HepG2 (cell line): ENCODE measurements around the gene DHRS12. TPM values are rescaled to one million over a fixed set of nuclear protein-coding genes. Genes with fewer than 3 reads are reported as not detected.

ENCODE experiments used
- ARHGAP35 ChIP-seq: sonication (generic); formaldehyde crosslinking; IDR thresholded peaks from 2 replicates; pipeline ENCODE4 v1.9.0; 2022; ENCODE audit warnings: mild to moderate bottlenecking, inconsistent platforms, moderate library complexity, missing genetic modification reagents, borderline replicate concordance
- ATF1 ChIP-seq: IDR thresholded peaks from 2 replicates; pipeline ENCODE4 v1.6.1; 2016; ENCODE audit warnings: mild to moderate bottlenecking, control low read depth
- GZF1 ChIP-seq: sonication (generic); formaldehyde crosslinking; IDR thresholded peaks from 2 replicates; pipeline ENCODE4 v1.5.1; 2020; ENCODE audit warnings: mild to moderate bottlenecking, missing genetic modification reagents
- NCOA1 ChIP-seq: sonication (generic); formaldehyde crosslinking; IDR thresholded peaks from 2 replicates; pipeline ENCODE4 v1.9.0; 2021; ENCODE audit warnings: missing genetic modification reagents
- PRMT3 ChIP-seq: sonication (generic); formaldehyde crosslinking; IDR thresholded peaks from 2 replicates; pipeline ENCODE4 v1.8.1; 2022; ENCODE audit warnings: low read depth, mild to moderate bottlenecking, moderate library complexity, missing genetic modification reagents, borderline replicate concordance
- TAF15 ChIP-seq: fragments of 200-400 bp; formaldehyde crosslinking; IDR thresholded peaks from one replicate; pipeline ENCODE4 v1.6.1; 2018; ENCODE audit warnings: mild to moderate bottlenecking, low read depth, low read length; ENCODE audit not compliant: poor library complexity, severe bottlenecking
- TBP ChIP-seq: sonication (generic); formaldehyde crosslinking; IDR thresholded peaks from 2 replicates; pipeline ENCODE4 v1.5.0; 2020; ENCODE audit warnings: missing genetic modification reagents
- TOPORS ChIP-seq: sonication (generic); formaldehyde crosslinking; IDR thresholded peaks from 2 replicates; pipeline ENCODE4 v1.8.0; 2023; ENCODE audit warnings: mild to moderate bottlenecking, missing genetic modification reagents
- ZBTB38 ChIP-seq: sonication (generic); formaldehyde crosslinking; IDR thresholded peaks from 2 replicates; pipeline ENCODE4 v1.5.1; 2020; ENCODE audit warnings: mild to moderate bottlenecking, missing genetic modification reagents
- ZEB1 ChIP-seq: IDR thresholded peaks from 2 replicates; pipeline ENCODE4 v1.6.1; 2012; ENCODE audit warnings: mild to moderate bottlenecking, low read depth, inconsistent platforms; ENCODE audit not compliant: insufficient replicate concordance
- ZFP1 ChIP-seq: IDR thresholded peaks from 2 replicates; pipeline ENCODE4 v1.6.1; 2016
- ZIK1 ChIP-seq: sonication (generic); formaldehyde crosslinking; IDR thresholded peaks from 2 replicates; pipeline ENCODE4 v1.5.0; 2020; ENCODE audit warnings: mild to moderate bottlenecking, low read depth, missing genetic modification reagents, borderline replicate concordance
- ZNF557 ChIP-seq: sonication (generic); formaldehyde crosslinking; IDR thresholded peaks from 2 replicates; pipeline ENCODE4 v1.4.0; 2020; ENCODE audit warnings: missing genetic modification reagents
- ZZZ3 ChIP-seq: sonication (generic); formaldehyde crosslinking; IDR thresholded peaks from 2 replicates; pipeline ENCODE4 v1.4.0; 2020; ENCODE audit warnings: missing genetic modification reagents, mild to moderate bottlenecking, borderline replicate concordance
- polyA plus RNA-seq, 8 experiments: library from polyadenylated mRNA; depleted of rRNA in 3 of 8; stranded (reverse) in 7 of 8; unstranded in 1 of 8; fragments of >200 nt; fragmentation: Illumina TruSeq in 4 of 8; extraction: Trizol in 4 of 8; gene quantifications; 2 replicates each; pipeline versions ENCODE4 v1.2.1 to v1.2.3, GENCODE V29; 2011 to 2016; ENCODE audit warnings: low read depth in 4 of 8, missing spikeins in 1 of 8, mixed read lengths in 1 of 8; ENCODE audit not compliant: insufficient read depth in 1 of 8
- total RNA-seq, 5 experiments: library from RNA; depleted of rRNA; stranded (reverse); fragments of >200 nt; fragmentation: Illumina TruSeq; extraction: Trizol; gene quantifications; 2 replicates each; pipeline ENCODE4 v1.2.3, GENCODE V29; 2016; ENCODE audit warnings: low read depth in 1 of 5
- TF ChIP-seq, protein P1 (sequence below): sonication (generic); formaldehyde crosslinking; conservative IDR thresholded peaks from 2 replicates; pipeline ENCODE4 v1.4.0; 2020; ENCODE audit warnings: missing genetic modification reagents
- TF ChIP-seq, protein P2 (sequence below): sonication (generic); formaldehyde crosslinking; IDR thresholded peaks from 2 replicates; pipeline ENCODE4 v1.5.0; 2020; ENCODE audit warnings: missing genetic modification reagents
- TF ChIP-seq, protein P3 (sequence below): sonication (generic); formaldehyde crosslinking; IDR thresholded peaks from 2 replicates; pipeline ENCODE4 v1.4.0; 2020; ENCODE audit warnings: missing genetic modification reagents
- TF ChIP-seq, protein P4 (sequence below): sonication (generic); formaldehyde crosslinking; conservative IDR thresholded peaks from 2 replicates; pipeline ENCODE4 v1.8.0; 2022; ENCODE audit warnings: missing genetic modification reagents
- TF ChIP-seq, protein P5 (sequence below): sonication (generic); formaldehyde crosslinking; IDR thresholded peaks from 2 replicates; pipeline ENCODE4 v1.8.0; 2022; ENCODE audit warnings: missing genetic modification reagents, mild to moderate bottlenecking, borderline replicate concordance
- TF ChIP-seq, protein P6 (sequence below), 2 experiments: fragments of 450-650 bp in 1 of 2; sonication (generic) in 1 of 2; formaldehyde crosslinking; IDR thresholded peaks; 2 replicates each; pipeline versions ENCODE4 v1.5.0 to v1.8.0; 2020 to 2022; ENCODE audit warnings: mild to moderate bottlenecking in 1 of 2, missing genetic modification reagents in 1 of 2

The DHRS12 gene
- total and polyA plus RNA-seq, 2 of the 13 experiments (the other 11 are each of a cell fraction or from before 2014, with no cell fraction given), result 7.2 to 8.4 TPM

- TF ChIP-seq, protein P1, sequence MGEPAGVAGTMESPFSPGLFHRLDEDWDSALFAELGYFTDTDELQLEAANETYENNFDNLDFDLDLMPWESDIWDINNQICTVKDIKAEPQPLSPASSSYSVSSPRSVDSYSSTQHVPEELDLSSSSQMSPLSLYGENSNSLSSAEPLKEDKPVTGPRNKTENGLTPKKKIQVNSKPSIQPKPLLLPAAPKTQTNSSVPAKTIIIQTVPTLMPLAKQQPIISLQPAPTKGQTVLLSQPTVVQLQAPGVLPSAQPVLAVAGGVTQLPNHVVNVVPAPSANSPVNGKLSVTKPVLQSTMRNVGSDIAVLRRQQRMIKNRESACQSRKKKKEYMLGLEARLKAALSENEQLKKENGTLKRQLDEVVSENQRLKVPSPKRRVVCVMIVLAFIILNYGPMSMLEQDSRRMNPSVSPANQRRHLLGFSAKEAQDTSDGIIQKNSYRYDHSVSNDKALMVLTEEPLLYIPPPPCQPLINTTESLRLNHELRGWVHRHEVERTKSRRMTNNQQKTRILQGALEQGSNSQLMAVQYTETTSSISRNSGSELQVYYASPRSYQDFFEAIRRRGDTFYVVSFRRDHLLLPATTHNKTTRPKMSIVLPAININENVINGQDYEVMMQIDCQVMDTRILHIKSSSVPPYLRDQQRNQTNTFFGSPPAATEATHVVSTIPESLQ, result no peak
- peak; percentile 63 for TF ChIP-seq ZBTB38 (CRISPR knock-in tag)
- peak; percentile 72; the same call in 1 of the 2 replicates for TF ChIP-seq ZZZ3 (CRISPR knock-in tag)
- no peak for TF ChIP-seq ZIK1 (CRISPR knock-in tag)
- TF ChIP-seq, protein P2, sequence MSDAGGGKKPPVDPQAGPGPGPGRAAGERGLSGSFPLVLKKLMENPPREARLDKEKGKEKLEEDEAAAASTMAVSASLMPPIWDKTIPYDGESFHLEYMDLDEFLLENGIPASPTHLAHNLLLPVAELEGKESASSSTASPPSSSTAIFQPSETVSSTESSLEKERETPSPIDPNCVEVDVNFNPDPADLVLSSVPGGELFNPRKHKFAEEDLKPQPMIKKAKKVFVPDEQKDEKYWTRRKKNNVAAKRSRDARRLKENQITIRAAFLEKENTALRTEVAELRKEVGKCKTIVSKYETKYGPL (CRISPR knock-in tag), result no peak
- no peak for TF ChIP-seq ZEB1
- no peak for TF ChIP-seq TOPORS (CRISPR knock-in tag)
- no peak for TF ChIP-seq ARHGAP35 (CRISPR knock-in tag)
- TF ChIP-seq, protein P3, sequence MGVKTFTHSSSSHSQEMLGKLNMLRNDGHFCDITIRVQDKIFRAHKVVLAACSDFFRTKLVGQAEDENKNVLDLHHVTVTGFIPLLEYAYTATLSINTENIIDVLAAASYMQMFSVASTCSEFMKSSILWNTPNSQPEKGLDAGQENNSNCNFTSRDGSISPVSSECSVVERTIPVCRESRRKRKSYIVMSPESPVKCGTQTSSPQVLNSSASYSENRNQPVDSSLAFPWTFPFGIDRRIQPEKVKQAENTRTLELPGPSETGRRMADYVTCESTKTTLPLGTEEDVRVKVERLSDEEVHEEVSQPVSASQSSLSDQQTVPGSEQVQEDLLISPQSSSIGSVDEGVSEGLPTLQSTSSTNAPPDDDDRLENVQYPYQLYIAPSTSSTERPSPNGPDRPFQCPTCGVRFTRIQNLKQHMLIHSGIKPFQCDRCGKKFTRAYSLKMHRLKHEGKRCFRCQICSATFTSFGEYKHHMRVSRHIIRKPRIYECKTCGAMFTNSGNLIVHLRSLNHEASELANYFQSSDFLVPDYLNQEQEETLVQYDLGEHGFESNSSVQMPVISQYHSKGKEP (CRISPR knock-in tag), result no peak
- no peak for TF ChIP-seq PRMT3 (CRISPR knock-in tag)
- no peak for TF ChIP-seq NCOA1 (CRISPR knock-in tag)
- TF ChIP-seq, protein P4, sequence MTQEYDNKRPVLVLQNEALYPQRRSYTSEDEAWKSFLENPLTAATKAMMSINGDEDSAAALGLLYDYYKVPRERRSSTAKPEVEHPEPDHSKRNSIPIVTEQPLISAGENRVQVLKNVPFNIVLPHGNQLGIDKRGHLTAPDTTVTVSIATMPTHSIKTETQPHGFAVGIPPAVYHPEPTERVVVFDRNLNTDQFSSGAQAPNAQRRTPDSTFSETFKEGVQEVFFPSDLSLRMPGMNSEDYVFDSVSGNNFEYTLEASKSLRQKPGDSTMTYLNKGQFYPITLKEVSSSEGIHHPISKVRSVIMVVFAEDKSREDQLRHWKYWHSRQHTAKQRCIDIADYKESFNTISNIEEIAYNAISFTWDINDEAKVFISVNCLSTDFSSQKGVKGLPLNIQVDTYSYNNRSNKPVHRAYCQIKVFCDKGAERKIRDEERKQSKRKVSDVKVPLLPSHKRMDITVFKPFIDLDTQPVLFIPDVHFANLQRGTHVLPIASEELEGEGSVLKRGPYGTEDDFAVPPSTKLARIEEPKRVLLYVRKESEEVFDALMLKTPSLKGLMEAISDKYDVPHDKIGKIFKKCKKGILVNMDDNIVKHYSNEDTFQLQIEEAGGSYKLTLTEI (CRISPR knock-in tag), result no peak
- TF ChIP-seq, protein P5, sequence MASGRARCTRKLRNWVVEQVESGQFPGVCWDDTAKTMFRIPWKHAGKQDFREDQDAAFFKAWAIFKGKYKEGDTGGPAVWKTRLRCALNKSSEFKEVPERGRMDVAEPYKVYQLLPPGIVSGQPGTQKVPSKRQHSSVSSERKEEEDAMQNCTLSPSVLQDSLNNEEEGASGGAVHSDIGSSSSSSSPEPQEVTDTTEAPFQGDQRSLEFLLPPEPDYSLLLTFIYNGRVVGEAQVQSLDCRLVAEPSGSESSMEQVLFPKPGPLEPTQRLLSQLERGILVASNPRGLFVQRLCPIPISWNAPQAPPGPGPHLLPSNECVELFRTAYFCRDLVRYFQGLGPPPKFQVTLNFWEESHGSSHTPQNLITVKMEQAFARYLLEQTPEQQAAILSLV (CRISPR knock-in tag), result no peak; the same call in 1 of the 2 replicates
- TF ChIP-seq TBP (CRISPR knock-in tag), result no peak
- no peak for TF ChIP-seq TAF15
- TF ChIP-seq GZF1 (CRISPR knock-in tag), result no peak
- TF ChIP-seq ZNF557 (CRISPR knock-in tag), result no peak
- TF ChIP-seq ZFP1 (CRISPR knock-in tag), result no peak
- TF ChIP-seq, protein P6, sequence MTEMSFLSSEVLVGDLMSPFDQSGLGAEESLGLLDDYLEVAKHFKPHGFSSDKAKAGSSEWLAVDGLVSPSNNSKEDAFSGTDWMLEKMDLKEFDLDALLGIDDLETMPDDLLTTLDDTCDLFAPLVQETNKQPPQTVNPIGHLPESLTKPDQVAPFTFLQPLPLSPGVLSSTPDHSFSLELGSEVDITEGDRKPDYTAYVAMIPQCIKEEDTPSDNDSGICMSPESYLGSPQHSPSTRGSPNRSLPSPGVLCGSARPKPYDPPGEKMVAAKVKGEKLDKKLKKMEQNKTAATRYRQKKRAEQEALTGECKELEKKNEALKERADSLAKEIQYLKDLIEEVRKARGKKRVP (CRISPR knock-in tag; IDR thresholded peaks at IDR 0.05), result no peak
- TF ChIP-seq ATF1 (CRISPR knock-in tag), result no peak
These were observed 39.5 kb downstream of the DHRS12 start (continued) for GRCh38 chr13:51764184-51765141.
